Measurements from ENCODE around the gene FGB. TPM values are rescaled to one million over a fixed set of nuclear protein-coding genes. Genes with fewer than 3 reads are reported as not detected.

Gene FGB
- total RNA-seq, 1 donor from 2014 or later, result not detected

DNA sequence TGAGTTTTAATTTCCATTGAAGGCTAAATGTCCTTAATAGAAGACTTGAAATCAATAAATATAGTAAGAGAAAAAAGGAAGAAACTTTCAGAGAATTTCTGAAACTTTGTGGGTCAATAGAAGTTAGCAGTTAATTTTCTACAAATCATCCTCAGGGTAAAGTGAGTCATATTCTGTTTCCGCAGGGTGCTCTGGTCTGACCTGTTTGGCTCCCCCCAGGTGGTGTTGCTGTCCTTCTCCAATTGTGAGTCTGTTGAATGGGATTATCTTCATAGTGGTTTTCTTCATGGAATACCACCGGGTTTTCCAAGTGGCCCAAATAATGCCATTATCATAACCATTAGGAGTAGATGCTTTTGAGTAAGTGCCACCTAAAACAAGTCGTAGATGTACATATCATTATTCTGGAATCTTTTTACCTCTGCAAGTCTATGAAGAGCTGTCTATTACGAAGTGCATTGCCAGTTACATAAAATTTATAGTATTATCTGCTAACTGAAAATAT lies 41.9 kb downstream of the FGB start:
- H3K4me3 Mint-ChIP-seq (ENCODE audit: unreplicated experiment), result no peak overlapping the region
- no peaks in the 10 kb centered on the region for H3K27me3 Mint-ChIP-seq (ENCODE audit: unreplicated experiment)
- H3K27ac Mint-ChIP-seq (ENCODE audit: unreplicated experiment), result no peak overlapping the region
- no peak for TF ChIP-seq CTCF (IDR thresholded peaks at IDR 0.05; ENCODE audit: partially characterized antibody, unreplicated experiment)
- H3K9me3 Mint-ChIP-seq (ENCODE audit: unreplicated experiment), result no peaks in the 10 kb centered on the region
- no peaks in the 10 kb centered on the region for H3K4me1 Mint-ChIP-seq (ENCODE audit: low read depth, unreplicated experiment)
- no peaks in the 10 kb centered on the region for H3K36me3 Mint-ChIP-seq (ENCODE audit: unreplicated experiment)
- DNase-seq, result no peak

DNA sequence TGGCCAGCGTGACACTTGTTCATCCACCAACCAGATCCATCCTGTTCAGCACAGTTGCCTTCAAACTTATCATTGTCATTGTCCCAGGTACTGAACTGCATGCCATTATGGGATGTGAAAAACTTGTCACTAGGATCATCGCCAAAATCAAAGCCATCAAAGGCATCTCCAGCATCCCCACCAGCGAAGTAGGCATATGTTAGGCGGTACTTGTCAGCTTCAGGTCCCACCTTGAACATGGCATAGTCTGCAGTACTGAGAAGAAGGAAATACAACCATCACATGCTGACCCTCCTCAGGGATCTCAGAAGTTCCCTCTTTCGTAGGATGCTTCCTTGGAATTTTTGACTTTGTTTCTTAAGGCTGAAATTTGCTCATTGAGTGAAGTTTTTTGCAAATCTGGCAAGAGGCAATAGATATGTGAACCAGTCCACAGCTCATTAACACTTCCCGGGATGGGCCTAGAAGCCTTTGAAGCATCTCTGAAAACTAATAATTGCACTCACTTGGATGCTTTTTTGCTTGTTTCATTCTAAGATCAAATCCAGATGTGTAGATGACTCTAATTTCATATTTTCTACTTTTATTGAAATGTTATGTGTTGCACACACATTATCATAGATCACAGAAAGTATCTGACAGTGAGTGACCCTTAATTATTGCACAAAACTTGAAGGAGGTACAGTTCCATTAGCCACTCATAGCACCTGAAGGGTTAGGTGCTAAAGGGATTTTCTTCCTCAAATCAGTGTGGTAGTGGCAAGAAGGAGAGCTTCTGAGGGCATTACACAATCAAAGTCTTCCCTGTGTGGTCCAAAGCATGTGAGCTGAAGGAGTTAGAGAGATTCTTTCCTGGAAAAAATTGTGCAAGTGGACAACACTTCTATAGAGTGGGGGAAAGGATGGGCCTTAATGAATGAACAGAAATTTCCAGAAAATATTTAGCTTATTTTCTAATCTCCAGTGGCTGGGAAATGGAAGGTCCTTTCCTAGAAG lies 44.2 kb downstream of the FGB start:
- Mint-ChIP-seq H3K4me3 (ENCODE audit: unreplicated experiment) (no peak overlapping the region), H3K9me3 (ENCODE audit: unreplicated experiment) (no peaks in the 10 kb centered on the region), H3K27ac (ENCODE audit: unreplicated experiment) (no peak overlapping the region), H3K36me3 (ENCODE audit: unreplicated experiment) (no peaks in the 10 kb centered on the region), H3K27me3 (ENCODE audit: unreplicated experiment) (no peaks in the 10 kb centered on the region), H3K4me1 (ENCODE audit: low read depth, unreplicated experiment) (no peaks in the 10 kb centered on the region)
- no peak for TF ChIP-seq CTCF (IDR thresholded peaks at IDR 0.05; ENCODE audit: partially characterized antibody, unreplicated experiment)
- no peak for DNase-seq

- DNase-seq, result no peak
- no peak for TF ChIP-seq CTCF (IDR thresholded peaks at IDR 0.05; ENCODE audit: partially characterized antibody, unreplicated experiment)
- H3K27me3 Mint-ChIP-seq (ENCODE audit: unreplicated experiment), result no peaks in the 10 kb centered on the region
- no peaks in the 10 kb centered on the region for H3K9me3 Mint-ChIP-seq (ENCODE audit: unreplicated experiment)
- no peaks in the 10 kb centered on the region for H3K36me3 Mint-ChIP-seq (ENCODE audit: unreplicated experiment)
- no peak overlapping the region for H3K27ac Mint-ChIP-seq (ENCODE audit: unreplicated experiment)
- no peaks in the 10 kb centered on the region for H3K4me1 Mint-ChIP-seq (ENCODE audit: low read depth, unreplicated experiment)
- H3K4me3 Mint-ChIP-seq (ENCODE audit: unreplicated experiment), result no peak overlapping the region
Observed at GRCh38 chr4:154608361-154609252, 45.8 kb downstream of the FGB start.

DNA sequence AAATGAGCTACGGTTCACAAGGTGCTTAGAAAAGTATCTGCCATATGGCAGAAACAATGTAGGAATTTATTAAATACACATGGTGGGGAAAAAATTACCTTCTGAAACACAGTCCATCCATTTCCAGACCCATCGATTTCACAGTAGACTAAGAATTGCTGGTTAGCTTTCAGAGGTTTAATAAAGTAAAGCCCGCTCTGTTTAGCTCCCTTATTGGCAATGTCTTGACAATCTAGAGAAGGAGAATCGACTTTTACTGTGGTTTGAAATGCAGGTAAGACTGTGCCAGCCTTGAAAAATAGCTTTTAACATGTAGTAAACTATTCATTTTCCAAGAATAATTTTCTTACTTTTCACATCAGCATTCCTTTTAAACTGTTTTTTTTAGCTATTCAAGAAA lies 46.7 kb downstream of the FGB start:
- Mint-ChIP-seq H3K27ac (ENCODE audit: unreplicated experiment) (no peak overlapping the region), H3K36me3 (ENCODE audit: unreplicated experiment) (no peaks in the 10 kb centered on the region), H3K9me3 (ENCODE audit: unreplicated experiment) (no peaks in the 10 kb centered on the region), H3K27me3 (ENCODE audit: unreplicated experiment) (no peaks in the 10 kb centered on the region), H3K4me3 (ENCODE audit: unreplicated experiment) (no peak overlapping the region), H3K4me1 (ENCODE audit: low read depth, unreplicated experiment) (no peaks in the 10 kb centered on the region)
- DNase-seq, result no peak
- TF ChIP-seq CTCF (IDR thresholded peaks at IDR 0.05; ENCODE audit: partially characterized antibody, unreplicated experiment), result no peak

All from glutamatergic neuron (in vitro differentiated cells).